ENCODE measurements around the gene OR51I2.
A peak's percentile ranks its signal among the peaks of the same experiment; 100 is the strongest.

Gene OR51I2, protein sequence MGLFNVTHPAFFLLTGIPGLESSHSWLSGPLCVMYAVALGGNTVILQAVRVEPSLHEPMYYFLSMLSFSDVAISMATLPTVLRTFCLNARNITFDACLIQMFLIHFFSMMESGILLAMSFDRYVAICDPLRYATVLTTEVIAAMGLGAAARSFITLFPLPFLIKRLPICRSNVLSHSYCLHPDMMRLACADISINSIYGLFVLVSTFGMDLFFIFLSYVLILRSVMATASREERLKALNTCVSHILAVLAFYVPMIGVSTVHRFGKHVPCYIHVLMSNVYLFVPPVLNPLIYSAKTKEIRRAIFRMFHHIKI

GRCh38 chr11:5449023-5449422 is at the start of gene OR51I2:
OR51I2 (plus strand) TSS chr11:5449323; CDS start chr11:5453489, 4,166 bp downstream.
- DNase-seq = no peak

- DNase-seq = no peak
These were observed 44.0 kb upstream of the OR51I2 start for GRCh38 chr11:5405173-5405572.

GRCh38 chr11:5420993-5421392 is 28.1 kb upstream of the OR51I2 start:
- no peak for DNase-seq

DNA sequence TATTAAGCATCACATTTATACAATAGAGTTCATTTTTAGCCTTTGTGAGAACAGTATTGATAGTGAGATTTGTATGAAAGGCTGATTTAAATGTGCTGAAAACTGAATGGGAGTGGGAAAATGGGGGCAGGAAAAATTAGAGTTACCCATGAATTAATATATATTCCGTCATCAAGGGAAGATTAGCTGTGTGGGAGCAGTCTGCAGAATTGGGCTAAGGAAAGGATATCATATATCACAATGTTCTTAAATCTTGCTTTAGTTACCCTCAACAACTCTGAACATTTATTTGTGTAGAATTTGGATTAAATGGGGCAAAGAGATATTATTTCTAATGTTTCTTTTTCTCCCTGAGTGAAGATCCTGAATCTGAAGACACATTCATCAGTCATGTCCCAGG is 27.3 kb upstream of the OR51I2 start, which contains the start of gene OR51Q1:
Gene OR51Q1 (plus strand): TSS at position 301 of the 400 bp plus-strand sequence. CDS start 90 bp downstream, at position 391.
- no peak for DNase-seq

DNA sequence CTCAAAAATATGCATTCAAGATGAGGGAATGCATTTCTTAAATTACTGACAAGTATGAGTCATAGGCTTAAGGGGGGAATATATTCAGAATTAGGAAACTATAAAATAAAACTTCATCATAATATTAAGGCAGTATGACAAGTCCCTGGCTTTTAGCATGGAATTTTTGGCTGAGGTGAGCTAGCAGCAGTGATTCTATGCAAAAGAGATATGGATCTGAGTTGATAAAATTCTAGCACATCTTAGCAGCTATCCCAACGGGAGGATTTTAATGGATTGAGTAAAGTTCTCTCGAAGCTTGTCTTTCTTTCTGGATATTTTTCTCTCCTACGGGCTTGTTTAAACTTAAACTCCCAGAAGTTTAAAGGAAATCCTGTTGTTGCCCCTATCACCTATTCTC is 26.0 kb upstream of the OR51I2 start:
- DNase-seq = no peak

- DNase-seq = no peak
These were observed 7.7 kb upstream of the OR51I2 start, which contains the start of gene OR51I1 for GRCh38 chr11:5441414-5441813. OR51I1 (minus strand) TSS chr11:5441514; CDS start chr11:5441514, 0 bp downstream.

GRCh38 chr11:5443835-5444393 is 5.2 kb upstream of the OR51I2 start:
- no peak for DNase-seq

DNA sequence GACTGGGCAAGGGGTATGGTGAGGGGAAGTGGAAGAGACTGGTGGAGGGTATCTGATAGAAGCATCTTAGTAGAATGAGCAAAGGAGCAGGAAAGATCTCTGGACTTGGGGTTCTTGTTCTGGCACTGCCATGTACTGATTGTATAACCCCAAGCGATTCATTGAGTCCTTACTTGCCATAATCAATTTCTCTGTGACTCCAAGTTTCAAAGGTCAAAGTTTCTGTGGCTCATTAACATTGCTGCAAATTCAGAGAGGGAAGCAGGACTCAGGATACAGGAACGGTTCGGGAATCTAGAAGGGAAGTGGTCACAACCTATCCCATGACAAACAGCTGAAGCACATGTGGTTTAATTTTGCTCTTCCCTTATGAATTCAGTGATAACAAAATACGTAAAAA is 309 bp downstream of the OR51I2 start:
- no peak for DNase-seq

DNA sequence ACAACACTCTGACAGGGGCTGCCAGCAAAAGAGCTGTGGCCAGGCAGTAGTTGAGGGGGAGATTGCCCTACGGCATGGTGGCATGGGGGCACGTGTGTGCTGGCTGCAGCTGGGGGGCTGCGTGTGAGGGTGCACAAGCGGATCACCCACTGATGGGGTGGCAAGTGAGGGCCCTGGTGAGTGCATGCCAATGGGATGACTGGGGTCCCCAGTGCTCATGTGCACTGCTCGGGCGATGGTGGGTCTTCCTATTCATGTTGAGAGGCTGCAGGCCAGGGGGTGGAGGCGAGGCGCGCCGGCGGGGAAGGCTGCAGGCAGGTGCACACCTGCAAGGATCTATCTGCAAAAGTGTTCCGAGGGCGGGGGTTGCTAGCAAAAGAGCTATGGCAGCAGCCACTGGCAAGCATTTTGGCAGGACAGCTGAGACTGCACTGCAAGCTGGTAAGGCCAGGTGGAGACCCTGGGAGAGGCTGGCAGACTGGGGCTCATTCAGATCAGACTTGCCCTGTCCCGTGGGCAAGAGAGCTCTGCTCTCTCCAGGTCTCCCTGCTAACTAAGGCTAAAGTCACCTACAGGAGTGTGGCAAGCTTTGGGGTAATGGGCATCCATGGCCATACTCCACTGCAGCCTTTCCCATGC is 12.0 kb downstream of the OR51I2 start:
- no peak for DNase-seq

DNA sequence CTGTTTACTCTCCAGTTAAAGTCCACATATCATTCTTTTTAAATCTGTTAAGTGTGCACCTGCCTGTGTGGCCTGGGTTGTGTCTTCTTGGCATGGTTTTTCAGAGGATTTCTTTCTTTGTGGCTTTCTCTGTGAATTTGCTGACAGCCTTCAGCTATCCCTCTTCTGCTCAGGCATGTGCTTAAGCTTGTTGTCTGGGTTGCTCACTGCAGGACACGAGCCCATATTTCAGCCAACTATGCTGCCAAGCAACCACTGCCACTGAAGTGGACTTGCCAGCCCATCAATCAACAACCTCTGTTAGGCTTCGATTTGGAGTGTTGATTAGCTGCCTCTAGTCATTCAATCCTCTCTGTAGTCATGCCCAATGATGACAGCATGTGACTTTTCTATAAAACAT is 18.4 kb downstream of the OR51I2 start:
- no peak for DNase-seq

- no peak for DNase-seq
These were observed 24.8 kb downstream of the OR51I2 start for GRCh38 chr11:5473921-5474320.

- peak; percentile 48 for DNase-seq
These were observed 27.2 kb downstream of the OR51I2 start for GRCh38 chr11:5476186-5476819.

- DNase-seq = no peak
These were observed 36.9 kb downstream of the OR51I2 start for GRCh38 chr11:5486003-5486402.

DNA sequence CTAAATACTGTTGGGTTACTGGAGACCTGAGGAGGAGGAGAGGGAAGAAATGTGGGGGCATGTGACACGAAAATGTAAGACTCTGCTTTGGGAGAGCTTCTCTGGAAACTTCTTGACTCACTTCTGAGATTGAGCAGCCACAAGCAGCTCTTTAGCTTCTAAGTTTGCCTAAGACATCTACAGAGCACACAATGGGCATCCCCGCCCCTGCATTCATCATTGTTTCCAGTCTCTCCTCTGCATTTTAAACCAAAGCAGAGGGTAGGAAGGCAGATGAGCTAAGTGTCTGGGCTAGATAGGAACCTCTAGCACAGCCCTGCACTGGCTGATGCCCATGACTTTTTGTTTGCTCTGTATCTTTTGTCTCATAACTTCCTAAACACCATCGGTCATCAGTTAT is 37.3 kb downstream of the OR51I2 start:
- DNase-seq = peak; percentile 20

DNA sequence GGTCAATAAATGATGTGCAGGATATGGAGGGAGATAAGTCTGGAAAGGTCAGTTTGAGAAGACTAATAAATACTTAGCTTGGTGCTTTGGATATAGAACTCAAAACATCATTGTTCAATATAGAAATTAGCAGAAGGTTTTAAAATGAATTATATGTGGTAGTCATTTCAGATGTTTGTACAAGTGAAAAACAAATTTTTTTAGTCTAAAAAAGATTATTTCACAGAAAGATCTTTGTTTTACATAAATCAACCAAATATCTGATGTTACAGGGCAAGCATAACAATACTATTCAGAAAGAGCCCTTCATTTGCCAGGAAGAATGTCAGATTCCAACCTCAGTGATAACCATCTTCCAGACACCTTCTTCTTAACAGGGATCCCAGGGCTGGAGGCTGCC is 39.3 kb downstream of the OR51I2 start, which contains the start of gene OR52D1:
Gene OR52D1 (plus strand): TSS at position 301 of the 400 bp plus-strand sequence. CDS start 22 bp downstream, at position 323.
- DNase-seq = no peak

DNA sequence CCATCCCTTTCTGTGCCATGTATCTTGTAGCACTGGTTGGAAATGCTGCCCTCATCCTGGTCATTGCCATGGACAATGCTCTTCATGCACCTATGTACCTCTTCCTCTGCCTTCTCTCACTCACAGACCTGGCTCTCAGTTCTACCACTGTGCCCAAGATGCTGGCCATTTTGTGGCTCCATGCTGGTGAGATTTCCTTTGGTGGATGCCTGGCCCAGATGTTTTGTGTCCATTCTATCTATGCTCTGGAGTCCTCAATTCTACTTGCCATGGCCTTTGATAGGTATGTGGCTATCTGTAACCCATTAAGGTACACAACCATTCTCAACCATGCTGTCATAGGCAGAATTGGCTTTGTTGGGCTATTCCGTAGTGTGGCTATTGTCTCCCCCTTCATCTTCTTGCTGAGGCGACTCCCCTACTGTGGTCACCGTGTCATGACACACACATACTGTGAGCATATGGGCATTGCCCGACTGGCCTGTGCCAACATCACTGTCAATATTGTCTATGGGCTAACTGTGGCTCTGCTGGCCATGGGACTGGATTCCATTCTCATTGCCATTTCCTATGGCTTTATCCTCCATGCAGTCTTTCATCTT is 39.8 kb downstream of the OR51I2 start:
- no peak for DNase-seq

GRCh38 chr11:5489576-5490357 is 40.6 kb downstream of the OR51I2 start:
- no peak for DNase-seq

DNA sequence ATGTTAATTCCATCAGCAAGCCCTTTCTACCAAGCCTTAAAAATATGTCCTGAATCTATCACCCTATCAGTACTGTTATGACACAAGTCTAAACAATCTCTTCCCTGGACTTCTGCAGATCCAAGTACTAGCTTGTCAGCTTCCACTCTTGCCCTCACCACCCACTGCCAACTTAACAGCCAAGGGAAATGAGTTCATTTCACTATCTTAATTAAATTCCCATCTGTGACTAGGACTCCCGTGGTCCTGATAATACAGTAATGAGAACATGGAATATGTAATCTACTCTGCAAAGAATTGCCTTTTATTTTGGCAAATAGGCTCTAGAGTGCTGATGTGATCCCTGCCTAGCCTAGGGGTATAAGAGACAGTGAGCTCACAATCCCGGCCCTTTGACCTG is 50.5 kb downstream of the OR51I2 start:
- DNase-seq = no peak

- no peak for DNase-seq
These were observed 51.3 kb downstream of the OR51I2 start for GRCh38 chr11:5500393-5500801.

- DNase-seq = no peak
These were observed 55.3 kb downstream of the OR51I2 start for GRCh38 chr11:5504403-5504921.

- no peak for DNase-seq
These were observed 56.4 kb downstream of the OR51I2 start for GRCh38 chr11:5505363-5506048.
